ENCODE data around the gene ASB6.
A peak's percentile ranks its signal among the peaks of the same experiment; 100 is the strongest.

Gene ASB6

DNA sequence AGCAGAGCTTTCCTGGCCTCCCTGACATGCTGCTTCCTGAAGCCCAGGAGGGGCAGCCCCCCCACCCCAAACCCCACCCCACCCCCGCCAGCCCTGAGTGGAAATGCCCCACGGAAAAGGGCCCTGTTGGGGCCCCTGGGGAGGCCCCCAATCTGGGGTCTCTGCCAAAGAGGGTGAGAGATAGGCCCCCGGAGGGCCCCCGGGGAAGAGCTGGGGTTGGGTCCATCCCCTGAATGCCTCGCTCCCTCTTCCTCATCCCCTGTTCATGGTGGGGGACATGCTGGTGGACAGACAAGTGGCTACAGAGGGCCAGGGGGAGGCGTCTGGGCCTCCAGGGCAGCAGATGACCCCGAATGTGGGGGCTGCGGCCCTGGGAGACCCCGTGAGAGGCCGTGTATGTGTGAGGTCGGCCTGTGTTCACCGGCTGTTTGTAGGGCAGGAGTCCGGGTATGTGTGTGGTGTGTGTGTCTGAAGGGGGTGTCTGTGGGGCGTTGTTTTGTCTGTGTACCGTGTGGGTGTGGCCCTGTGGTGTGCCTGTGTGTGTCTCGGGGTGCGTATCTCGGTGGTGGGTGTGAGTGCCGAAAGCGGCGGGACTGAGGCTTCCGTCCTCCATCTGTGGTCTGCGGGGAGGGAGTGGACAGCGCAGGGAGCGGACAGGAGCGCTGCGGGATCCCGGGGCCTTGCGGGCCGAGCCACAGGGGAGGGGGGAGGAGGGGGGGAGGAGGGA is 32.3 kb downstream of the ASB6 start:
- DNase-seq: peak; percentile 51
- Mint-ChIP-seq H3K27me3 (ENCODE audit: low read depth, poor library complexity) (peaks cover 9% of the 10 kb centered on the region), H3K27ac (peak overlapping the region; percentile 81), H3K4me3 (peak overlapping the region; percentile 84), H3K36me3 (ENCODE audit: low read depth) (no peaks in the 10 kb centered on the region), H3K9me3 (no peaks in the 10 kb centered on the region), H3K4me1 (peaks cover 59% of the 10 kb centered on the region)
- TF ChIP-seq, protein P1, sequence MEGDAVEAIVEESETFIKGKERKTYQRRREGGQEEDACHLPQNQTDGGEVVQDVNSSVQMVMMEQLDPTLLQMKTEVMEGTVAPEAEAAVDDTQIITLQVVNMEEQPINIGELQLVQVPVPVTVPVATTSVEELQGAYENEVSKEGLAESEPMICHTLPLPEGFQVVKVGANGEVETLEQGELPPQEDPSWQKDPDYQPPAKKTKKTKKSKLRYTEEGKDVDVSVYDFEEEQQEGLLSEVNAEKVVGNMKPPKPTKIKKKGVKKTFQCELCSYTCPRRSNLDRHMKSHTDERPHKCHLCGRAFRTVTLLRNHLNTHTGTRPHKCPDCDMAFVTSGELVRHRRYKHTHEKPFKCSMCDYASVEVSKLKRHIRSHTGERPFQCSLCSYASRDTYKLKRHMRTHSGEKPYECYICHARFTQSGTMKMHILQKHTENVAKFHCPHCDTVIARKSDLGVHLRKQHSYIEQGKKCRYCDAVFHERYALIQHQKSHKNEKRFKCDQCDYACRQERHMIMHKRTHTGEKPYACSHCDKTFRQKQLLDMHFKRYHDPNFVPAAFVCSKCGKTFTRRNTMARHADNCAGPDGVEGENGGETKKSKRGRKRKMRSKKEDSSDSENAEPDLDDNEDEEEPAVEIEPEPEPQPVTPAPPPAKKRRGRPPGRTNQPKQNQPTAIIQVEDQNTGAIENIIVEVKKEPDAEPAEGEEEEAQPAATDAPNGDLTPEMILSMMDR (IDR thresholded peaks at IDR 0.05): no peak

DNA sequence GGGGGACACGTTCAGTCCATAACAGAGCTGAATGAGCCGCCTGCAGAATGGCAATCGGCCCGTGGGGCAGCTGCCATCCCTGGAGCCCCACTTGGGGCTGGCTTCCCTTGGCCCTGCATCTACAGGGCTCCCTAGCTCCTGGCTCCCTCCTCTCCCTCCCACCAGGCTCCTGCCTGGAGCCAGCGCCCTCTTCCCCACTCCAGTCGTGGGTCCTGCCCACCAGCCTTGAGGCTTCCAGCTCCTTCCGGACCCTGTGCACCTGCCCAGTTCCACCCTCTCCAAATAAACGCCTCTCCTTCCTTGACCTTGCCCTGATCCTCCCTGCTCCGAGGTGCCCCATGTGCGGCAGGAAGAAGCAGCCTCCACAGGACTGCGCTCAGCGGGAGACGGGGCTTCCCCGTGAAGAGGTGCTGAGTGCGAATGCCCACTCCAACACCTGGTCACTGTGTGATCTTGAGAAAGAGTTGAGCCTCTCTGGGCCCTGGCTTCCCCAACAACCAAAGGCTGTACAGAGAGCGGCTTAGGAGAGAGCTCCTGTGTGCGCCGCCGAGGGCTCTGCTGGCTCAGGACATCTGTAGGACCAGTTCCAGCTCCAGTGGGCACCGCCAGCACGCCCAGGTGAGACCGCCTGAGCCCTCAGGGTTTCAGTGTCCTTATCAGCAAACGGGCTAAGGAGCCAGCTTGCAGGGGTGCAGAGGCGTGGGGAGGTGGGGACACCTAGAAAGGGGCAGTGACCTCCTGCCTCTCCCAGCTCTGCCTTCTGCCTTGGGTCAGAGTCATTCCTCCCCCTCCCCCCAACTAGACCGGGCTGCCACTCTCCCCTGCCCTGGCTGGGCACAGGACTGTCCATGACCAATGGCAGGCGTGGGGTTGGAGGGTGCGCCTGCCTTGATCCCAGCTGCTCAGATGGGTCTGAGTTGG is 33.1 kb downstream of the ASB6 start:
- H3K27me3 Mint-ChIP-seq (ENCODE audit: low read depth, poor library complexity): peaks cover 6% of the 10 kb centered on the region
- no peak for DNase-seq
- peak overlapping the region; percentile 18 for H3K4me3 Mint-ChIP-seq
- H3K27ac Mint-ChIP-seq: no peak overlapping the region
- peaks cover 57% of the 10 kb centered on the region for H3K4me1 Mint-ChIP-seq
- H3K36me3 Mint-ChIP-seq (ENCODE audit: low read depth): no peaks in the 10 kb centered on the region
- no peaks in the 10 kb centered on the region for H3K9me3 Mint-ChIP-seq
- TF ChIP-seq, protein P1 (IDR thresholded peaks at IDR 0.05): no peak

DNA sequence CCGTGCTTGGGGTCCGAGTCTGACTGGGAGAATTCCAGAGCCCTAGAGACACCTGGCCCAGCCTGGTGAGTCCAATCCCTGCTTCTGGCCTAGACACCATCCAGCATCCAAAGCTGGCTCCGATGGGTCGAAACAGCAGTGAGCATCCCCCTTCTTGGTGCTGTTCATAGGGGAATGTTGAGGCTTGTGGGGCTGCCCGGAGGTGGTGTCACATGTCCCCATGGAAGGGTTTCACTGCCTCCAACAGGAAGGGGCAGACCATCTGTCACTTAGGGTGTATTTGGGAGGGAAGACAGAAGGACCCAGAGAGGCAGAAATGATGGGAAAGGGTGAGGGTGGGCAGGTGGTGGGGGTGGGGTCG is 34.9 kb downstream of the ASB6 start:
- Mint-ChIP-seq H3K36me3 (ENCODE audit: low read depth) (no peaks in the 10 kb centered on the region), H3K4me1 (peaks cover 68% of the 10 kb centered on the region), H3K4me3 (no peak overlapping the region), H3K27me3 (ENCODE audit: low read depth, poor library complexity) (peaks cover 6% of the 10 kb centered on the region), H3K27ac (no peak overlapping the region), H3K9me3 (no peaks in the 10 kb centered on the region)
- TF ChIP-seq, protein P1 (IDR thresholded peaks at IDR 0.05): no peak
- no peak for DNase-seq

DNA sequence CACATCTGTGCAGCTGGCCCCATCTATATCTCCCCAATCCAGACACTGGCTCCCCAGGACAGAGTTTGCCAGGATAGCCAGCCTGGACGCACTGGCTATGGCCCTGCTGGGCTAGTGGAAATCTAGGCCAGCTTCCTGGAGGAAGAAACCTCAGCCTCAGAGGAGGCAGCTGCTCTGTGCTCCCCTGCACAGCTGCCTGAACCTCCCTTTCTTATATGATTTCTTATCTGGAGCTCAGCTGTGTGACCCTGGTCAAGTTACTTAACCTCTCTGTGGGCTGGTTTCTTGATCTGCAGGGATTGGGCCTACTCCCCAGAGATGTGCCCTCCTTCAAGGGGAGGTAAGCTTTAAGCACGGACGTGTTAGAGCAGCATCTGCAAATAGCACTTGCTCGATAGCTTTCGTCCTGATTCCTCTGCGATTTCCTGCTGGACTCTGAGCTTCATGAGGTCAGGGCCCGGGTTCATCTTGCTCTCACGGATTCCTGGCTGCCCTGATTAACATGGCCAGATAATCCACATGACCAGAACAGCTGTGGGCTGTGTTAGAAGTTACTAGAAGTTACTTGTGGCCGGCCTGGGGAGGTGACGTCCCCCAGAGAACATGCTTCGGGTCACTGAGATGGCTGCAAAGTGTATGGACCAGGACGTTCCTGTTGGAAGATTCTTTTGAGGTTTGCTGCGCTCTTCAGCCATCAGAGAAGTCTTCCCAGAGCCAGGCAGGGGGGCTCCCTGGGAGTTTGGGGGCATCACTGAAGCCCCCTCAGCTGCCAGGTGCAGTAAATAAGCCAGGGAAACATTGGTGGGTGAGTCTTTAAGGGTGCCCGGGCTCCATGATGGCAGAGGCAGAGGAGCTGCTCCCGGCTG is 35.6 kb downstream of the ASB6 start:
- no peaks in the 10 kb centered on the region for H3K9me3 Mint-ChIP-seq
- H3K4me3 Mint-ChIP-seq: no peak overlapping the region
- TF ChIP-seq, protein P1 (IDR thresholded peaks at IDR 0.05): no peak
- H3K27me3 Mint-ChIP-seq (ENCODE audit: low read depth, poor library complexity): peaks cover 6% of the 10 kb centered on the region
- H3K27ac Mint-ChIP-seq: peak overlapping the region; percentile 42
- peaks cover 68% of the 10 kb centered on the region for H3K4me1 Mint-ChIP-seq
- H3K36me3 Mint-ChIP-seq (ENCODE audit: low read depth): no peaks in the 10 kb centered on the region
- DNase-seq: no peak

DNA sequence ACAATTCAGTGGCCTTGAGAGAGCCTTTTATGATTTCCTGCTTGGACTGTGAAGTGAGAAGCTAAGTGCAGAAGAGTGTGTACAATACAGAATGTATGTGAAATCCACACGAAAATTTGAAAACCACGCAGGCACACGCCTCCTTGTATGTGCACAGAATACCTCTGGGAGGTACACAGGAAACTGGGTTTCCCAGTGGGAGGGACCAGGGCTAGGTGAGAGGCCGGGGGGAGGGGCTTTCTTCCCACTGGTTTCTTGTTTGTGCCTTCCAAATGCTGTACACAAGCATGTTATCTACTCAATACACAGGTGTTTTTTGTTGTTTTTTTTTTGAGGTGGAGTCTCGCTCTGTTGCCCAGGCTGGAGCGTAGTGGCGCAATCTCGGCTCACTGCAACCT is 37.2 kb downstream of the ASB6 start:
- H3K27me3 Mint-ChIP-seq (ENCODE audit: low read depth, poor library complexity): peaks cover 6% of the 10 kb centered on the region
- peaks cover 73% of the 10 kb centered on the region for H3K4me1 Mint-ChIP-seq
- peak overlapping the region; percentile 89 for H3K27ac Mint-ChIP-seq
- TF ChIP-seq, protein P1 (IDR thresholded peaks at IDR 0.05): no peak
- no peak for DNase-seq
- no peaks in the 10 kb centered on the region for H3K9me3 Mint-ChIP-seq
- H3K36me3 Mint-ChIP-seq (ENCODE audit: low read depth): no peaks in the 10 kb centered on the region
- H3K4me3 Mint-ChIP-seq: no peak overlapping the region

Data from nephron progenitor cell (in vitro differentiated cells).